A673 (cell line): ENCODE measurements around the gene HMCN2. TPM values are rescaled to one million over a fixed set of nuclear protein-coding genes. Genes with fewer than 3 reads are reported as not detected.
A peak's percentile ranks its signal among the peaks of the same experiment; 100 is the strongest.

ENCODE experiments used
- BruUV-seq: library from RNA; stranded (reverse); fragments of 400-500 nt; replicated peaks from 2 replicates; lab custom pipeline; 2021; lab: Mats Ljungman, UMichigan
- CTCF ChIA-PET: fragments of 300-600 bp; sonication (Branson Sonifier 250); formaldehyde crosslinking; loops from one replicate; lab custom pipeline; 2022; ENCODE audit warnings: antibody characterized with exemption; lab: Charles Lee
- POLR2A ChIA-PET: fragments of 300-600 bp; sonication (Branson Sonifier 250); formaldehyde crosslinking; loops from one replicate; lab custom pipeline; 2022; ENCODE audit warnings: antibody characterized with exemption; ENCODE audit not compliant: low non-redundant PET; lab: Charles Lee
- DNase-seq: peaks from one replicate; pipeline ENCODE4 v3.0.0-alpha.2; 2015; ENCODE audit warnings: low spot score
- H3K27ac ChIP-seq: fragments of 200-600 bp; sonication (generic); 2 replicates; pipeline ENCODE4 v1.5.1; 2016; ENCODE audit warnings: mixed run types, low read depth, mild to moderate bottlenecking, mixed read lengths, antibody characterized with exemption, low read length; ENCODE audit not compliant: poor library complexity, severe bottlenecking
- H3K27me3 ChIP-seq: fragments of 200-600 bp; sonication (generic); replicated peaks from 2 replicates; pipeline ENCODE4 v1.6.1; 2017; ENCODE audit warnings: mixed run types, low read depth, mild to moderate bottlenecking, mixed read lengths, antibody characterized with exemption, low read length; ENCODE audit not compliant: insufficient read depth, poor library complexity
- H3K36me3 ChIP-seq: fragments of 200-600 bp; sonication (generic); 2 replicates; pipeline ENCODE4 v1.6.1; 2016; ENCODE audit warnings: mixed run types, mild to moderate bottlenecking, mixed read lengths, antibody characterized with exemption, low read length; ENCODE audit not compliant: insufficient read depth, poor library complexity, severe bottlenecking
- H3K4me1 ChIP-seq: fragments of 200-600 bp; sonication (generic); 2 replicates; pipeline ENCODE4 v1.6.1; 2017; ENCODE audit warnings: mixed run types, mild to moderate bottlenecking, mixed read lengths, antibody characterized with exemption, low read length; ENCODE audit not compliant: insufficient read depth, poor library complexity, severe bottlenecking
- H3K4me3 ChIP-seq: fragments of 200-600 bp; sonication (generic); 2 replicates; pipeline ENCODE4 v1.5.1; 2016; ENCODE audit warnings: low read depth, mixed run types, mild to moderate bottlenecking, mixed read lengths, low read length; ENCODE audit not compliant: poor library complexity, severe bottlenecking
- H3K9me3 ChIP-seq: fragments of 200-600 bp; sonication (generic); 2 replicates; pipeline ENCODE4 v1.6.1; 2016; ENCODE audit warnings: mixed run types, low read depth, mild to moderate bottlenecking, mixed read lengths, antibody characterized with exemption, low read length; ENCODE audit not compliant: poor library complexity, severe bottlenecking
- CTCF ChIP-seq: fragments of 300-800, 200-600 bp; sonication (generic); conservative IDR thresholded peaks from 2 replicates; pipeline ENCODE4 v1.5.1; 2017; ENCODE audit warnings: low read depth, mild to moderate bottlenecking, antibody characterized with exemption, low read length, moderate library complexity, mixed read lengths
- EZH2 ChIP-seq: fragments of 200-600 bp; sonication (generic); IDR thresholded peaks from 2 replicates; pipeline ENCODE4 v1.6.1; 2017; ENCODE audit warnings: borderline replicate concordance, low read depth, mild to moderate bottlenecking, mixed read lengths, antibody characterized with exemption, low read length; ENCODE audit not compliant: poor library complexity, severe bottlenecking
- intact Hi-C: fragments of 100-400 bp; cut with micrococcal nuclease; formaldehyde crosslinking; loops from one replicate; pipeline ENCODE4 v1.10.0; 2022; ENCODE audit not compliant: unreplicated experiment
- total RNA-seq: library from RNA; stranded (reverse); gene quantifications from 2 replicates; pipeline ENCODE4 v1.2.3, GENCODE V29; 2021

Gene HMCN2
- total RNA-seq, 1 experiment from 2014 or later, result 0.28 TPM

- ChIA-PET POLR2A (no interaction called here), CTCF (interaction anchor here (0.6 kb wide), 2 partner anchors 213 to 1681 kb away, joined by 4 to 5 read pairs; no protein-coding TSS in a partner anchor)
- no peak for TF ChIP-seq EZH2
- no peaks in the 10 kb centered on the region for H3K9me3 ChIP-seq
- H3K4me1 ChIP-seq, result no peaks in the 10 kb centered on the region
- H3K4me3 ChIP-seq, result no peak overlapping the region
- no peak overlapping the region for H3K27ac ChIP-seq
- no peaks in the 10 kb centered on the region for H3K36me3 ChIP-seq
- DNase-seq, result no peak
- no TSS peak for BruUV-seq
- no peaks in the 10 kb centered on the region for H3K27me3 ChIP-seq
- intact Hi-C loops, result loop anchor here (1.0 to 5.0 kb wide), 2 partner anchors 101 to 221 kb away; no protein-coding TSS in a partner anchor
Measured at GRCh38 chr9:130461731-130462130, 196.2 kb downstream of the HMCN2 start.

- BruUV-seq, result no TSS peak
- intact Hi-C loops, result loop anchor here (5.0 kb wide), 1 partner anchor 99 kb away; no protein-coding TSS in a partner anchor
- POLR2A ChIA-PET, result no interaction called here
- Histone ChIP-seq H3K9me3 (no peaks in the 10 kb centered on the region), H3K27me3 (no peaks in the 10 kb centered on the region), H3K36me3 (no peaks in the 10 kb centered on the region), H3K4me1 (no peaks in the 10 kb centered on the region), H3K27ac (no peak overlapping the region), H3K4me3 (no peak overlapping the region)
- DNase-seq, result peak; percentile 41
- CTCF ChIA-PET, result interaction anchor here (0.6 to 1.6 kb wide), 3 partner anchors 220 to 555 kb away, joined by 3 to 8 read pairs (median 6); no protein-coding TSS in a partner anchor
- TF ChIP-seq EZH2 (no peak), CTCF (no peak)
Measured at GRCh38 chr9:130462685-130463540, 197.4 kb downstream of the HMCN2 start.

- TF ChIP-seq EZH2 (no peak), CTCF (no peak)
- BruUV-seq, result no TSS peak
- Histone ChIP-seq H3K4me1 (no peaks in the 10 kb centered on the region), H3K27ac (no peak overlapping the region), H3K9me3 (no peaks in the 10 kb centered on the region), H3K36me3 (no peaks in the 10 kb centered on the region), H3K4me3 (no peak overlapping the region), H3K27me3 (no peaks in the 10 kb centered on the region)
- POLR2A ChIA-PET, result no interaction called here
- intact Hi-C loops, result loop anchor here (5.0 kb wide), 1 partner anchor 98 kb away; no protein-coding TSS in a partner anchor
- no peak for DNase-seq
- CTCF ChIA-PET, result interaction anchor here (1.6 kb wide), 1 partner anchor 218 kb away, joined by 8 read pairs; no protein-coding TSS in a partner anchor
Measured at GRCh38 chr9:130463763-130464745, 198.5 kb downstream of the HMCN2 start.
